Epithelial cell of proximal tubule (primary cell): ENCODE results near the gene CMTM8. TPM values are rescaled to one million over a fixed set of nuclear protein-coding genes. Genes with fewer than 3 reads are reported as not detected.

Source experiments
- DNase-seq: peaks from one replicate; pipeline ENCODE4 v3.0.0-alpha.2; 2011; ENCODE audit warnings: low read depth
- H3K4me3 ChIP-seq: 2 replicates; pipeline ENCODE4 v1.5.1; 2011; ENCODE audit warnings: low read depth, mild to moderate bottlenecking, low read length
- CTCF ChIP-seq: conservative IDR thresholded peaks from 2 replicates; pipeline ENCODE4 v1.5.1; 2012; ENCODE audit warnings: low read depth, mild to moderate bottlenecking, low read length
- total RNA-seq: library from RNA; depleted of rRNA; stranded (reverse); fragments of >200 nt; gene quantifications from 2 replicates; pipeline ENCODE4 v1.2.3, GENCODE V29; 2015

Gene CMTM8
- total RNA-seq, 1 donor from 2014 or later, result 9.2 TPM

DNA sequence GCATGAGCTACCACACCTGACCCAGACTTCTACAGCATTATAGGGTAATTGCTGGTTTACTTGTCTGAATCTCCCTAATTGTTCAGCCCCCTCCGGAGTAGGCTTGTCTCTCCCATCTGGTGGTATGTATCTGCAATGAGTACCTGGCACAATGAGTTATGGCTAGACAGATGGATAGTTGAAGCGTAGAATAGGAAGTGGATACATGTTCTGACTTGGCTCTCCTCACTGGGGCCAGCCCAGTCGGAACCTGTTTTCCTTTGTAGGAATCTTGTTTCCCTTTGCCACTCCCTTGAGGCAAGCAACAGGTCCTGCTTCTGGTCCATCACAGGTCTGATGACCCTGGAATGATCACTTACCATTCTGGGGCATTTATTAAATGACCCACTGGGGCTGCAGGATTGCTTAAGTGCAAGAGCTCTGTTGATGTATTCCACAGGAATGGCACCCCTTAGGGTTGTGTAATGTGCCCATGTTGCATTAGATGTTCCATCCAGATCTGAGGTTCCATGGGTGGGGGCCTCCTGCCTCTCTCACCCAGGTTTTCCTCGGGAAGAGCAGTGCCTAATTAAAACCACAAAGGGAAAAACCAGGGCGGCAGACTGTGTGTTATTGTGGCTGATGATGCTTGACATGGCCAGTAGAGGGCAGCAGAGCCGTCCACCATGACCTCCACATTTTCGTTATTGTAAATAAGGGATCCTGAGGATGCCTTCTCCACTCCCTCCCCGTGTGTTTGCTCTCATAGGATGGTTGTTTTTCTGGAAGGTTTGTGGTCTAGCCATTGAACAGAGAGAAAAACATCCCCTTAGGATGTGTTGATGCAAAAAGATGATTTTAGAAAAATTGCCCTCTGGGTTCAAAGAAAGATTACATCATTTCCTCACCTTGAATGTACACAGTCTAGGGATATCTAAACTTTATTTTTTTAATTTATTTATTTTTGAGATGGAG lies 58.0 kb downstream of the CMTM8 start:
- no peak for DNase-seq
- no peak overlapping the region for H3K4me3 ChIP-seq
- TF ChIP-seq CTCF, result peak; percentile 87

GRCh38 chr3:32297366-32297765 lies 58.9 kb downstream of the CMTM8 start:
- TF ChIP-seq CTCF, result no peak
- no peak overlapping the region for H3K4me3 ChIP-seq
- DNase-seq, result no peak

DNA sequence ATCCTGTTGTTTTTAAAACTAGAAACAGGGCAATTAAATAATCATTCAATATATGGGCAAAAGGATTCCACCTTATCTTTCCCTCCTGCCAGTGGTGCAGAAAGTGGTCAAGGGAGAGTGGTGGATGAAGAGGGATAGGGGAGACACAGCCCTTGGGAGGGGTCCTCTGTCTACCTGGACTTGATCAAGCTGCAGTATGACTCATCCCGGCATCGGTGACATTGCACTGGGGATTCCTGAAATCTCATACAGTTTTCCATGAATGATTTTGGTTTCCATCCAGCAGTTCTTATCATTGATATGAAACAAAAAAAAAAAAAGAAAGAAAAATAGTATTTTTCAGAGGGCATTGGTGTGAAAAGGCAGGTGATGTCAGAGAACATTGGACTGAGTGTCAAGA lies 62.9 kb downstream of the CMTM8 start:
- TF ChIP-seq CTCF, result no peak
- H3K4me3 ChIP-seq, result no peak overlapping the region
- DNase-seq, result no peak

- no peak overlapping the region for H3K4me3 ChIP-seq
- TF ChIP-seq CTCF, result no peak
- no peak for DNase-seq
Observed at GRCh38 chr3:32302601-32303398, 64.3 kb downstream of the CMTM8 start.

DNA sequence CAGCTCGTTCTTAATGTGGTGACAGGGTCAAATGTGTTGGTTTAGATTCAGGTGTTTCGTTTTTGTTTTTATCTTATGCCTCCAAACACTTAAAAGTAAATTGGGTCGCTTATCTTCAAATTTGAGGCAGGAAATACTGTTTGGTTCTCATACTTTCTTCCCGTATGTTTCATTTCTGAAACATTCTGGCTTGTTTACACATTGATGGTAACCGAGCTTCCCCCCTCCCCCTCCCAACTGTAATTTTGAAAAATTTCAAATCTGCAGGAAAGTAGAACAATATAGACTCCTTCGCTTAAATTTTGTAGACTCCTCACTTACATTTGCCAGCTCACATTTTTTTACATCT lies 64.9 kb downstream of the CMTM8 start:
- TF ChIP-seq CTCF, result no peak
- no peak overlapping the region for H3K4me3 ChIP-seq
- no peak for DNase-seq

DNA sequence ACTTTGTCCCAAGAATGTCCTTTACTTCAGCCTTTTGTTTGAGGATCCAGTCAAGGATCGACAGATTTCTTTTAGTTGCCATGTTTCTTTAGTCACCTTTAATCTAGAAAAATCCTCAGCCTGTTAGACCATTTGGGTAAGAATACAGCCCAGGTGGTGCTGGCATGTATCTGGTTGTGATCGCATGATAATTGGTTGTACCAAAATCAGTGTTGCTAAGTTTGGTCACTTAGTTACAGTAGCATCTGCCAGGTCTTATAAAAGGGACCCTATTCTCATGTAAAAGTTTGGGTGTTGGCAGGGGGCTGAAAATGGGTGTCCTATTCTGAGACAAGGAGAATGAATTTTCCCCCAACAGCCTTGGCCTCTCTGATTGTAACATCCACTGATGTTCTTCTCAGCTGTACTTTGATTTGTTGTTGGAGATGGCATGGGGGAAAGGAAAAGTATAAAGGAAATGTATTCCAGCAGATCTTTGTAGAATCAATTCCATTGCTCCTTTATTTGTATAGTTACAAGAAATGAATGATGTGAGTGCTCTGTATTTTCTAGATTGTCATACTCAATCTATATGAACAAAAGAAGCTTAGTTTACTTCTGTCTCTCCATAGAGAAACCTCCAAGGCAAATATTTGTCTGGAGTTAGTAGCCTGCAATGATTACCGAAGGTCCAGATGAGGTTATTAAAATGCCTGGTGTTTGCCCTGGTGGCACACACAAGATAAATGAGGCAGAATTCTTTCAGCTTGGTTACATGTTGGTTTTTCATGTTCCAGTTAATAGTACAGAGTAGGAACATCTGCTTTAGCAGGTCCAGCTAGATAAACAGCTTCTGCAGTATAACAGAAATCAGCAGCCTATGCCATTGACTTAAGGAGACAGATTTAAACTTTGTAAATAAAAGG lies 65.7 kb downstream of the CMTM8 start:
- DNase-seq, result no peak
- no peak overlapping the region for H3K4me3 ChIP-seq
- no peak for TF ChIP-seq CTCF
